Lower leg skin (tissue), 3 donors: ENCODE data around the gene FGG.

Experiments used
- CTCF ChIP-seq, 3 donors: fragments of 450-650 bp; IDR thresholded peaks; one replicate each; pipeline ENCODE4 v1.5.1; 2016; ENCODE audit warnings: antibody characterized with exemption in 3 of 3, mild to moderate bottlenecking in 3 of 3, moderate library complexity in 2 of 3
- POLR2A ChIP-seq, 2 donors: fragments of 450-650 bp; IDR thresholded peaks; one replicate each; pipeline ENCODE4 v1.6.1; 2016 to 2017; ENCODE audit warnings: antibody characterized with exemption in 2 of 2, mild to moderate bottlenecking in 1 of 2, moderate library complexity in 1 of 2

GRCh38 chr4:154603033-154603943, 9.2 kb downstream of the FGG start:
- TF ChIP-seq POLR2A (IDR thresholded peaks at IDR 0.05), result no peak
- TF ChIP-seq CTCF (IDR thresholded peaks at IDR 0.05), result no peak
